ENCODE results near the gene MCCD1.
A peak's percentile ranks its signal among the peaks of the same experiment; 100 is the strongest.

The MCCD1 gene

DNA sequence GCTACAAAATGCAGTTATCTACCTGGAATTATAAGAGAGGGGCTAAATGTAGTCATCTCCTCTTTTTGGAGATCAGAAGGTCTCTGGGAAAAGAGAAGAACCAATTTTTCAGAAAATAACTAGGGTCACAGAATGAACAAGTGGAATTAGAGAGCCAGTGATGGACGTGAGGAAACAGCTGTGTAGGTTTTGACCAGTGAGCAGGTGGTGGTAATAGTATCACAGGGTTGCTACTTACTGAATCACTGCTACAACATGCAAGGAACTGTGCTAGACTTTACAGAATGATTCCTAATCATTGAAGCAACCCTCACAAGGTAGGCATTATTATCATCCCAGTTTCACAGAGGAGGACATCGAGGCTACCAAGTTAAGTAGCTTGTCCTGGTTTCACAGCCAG is 15.9 kb downstream of the MCCD1 start:
- no peak for DNase-seq

DNA sequence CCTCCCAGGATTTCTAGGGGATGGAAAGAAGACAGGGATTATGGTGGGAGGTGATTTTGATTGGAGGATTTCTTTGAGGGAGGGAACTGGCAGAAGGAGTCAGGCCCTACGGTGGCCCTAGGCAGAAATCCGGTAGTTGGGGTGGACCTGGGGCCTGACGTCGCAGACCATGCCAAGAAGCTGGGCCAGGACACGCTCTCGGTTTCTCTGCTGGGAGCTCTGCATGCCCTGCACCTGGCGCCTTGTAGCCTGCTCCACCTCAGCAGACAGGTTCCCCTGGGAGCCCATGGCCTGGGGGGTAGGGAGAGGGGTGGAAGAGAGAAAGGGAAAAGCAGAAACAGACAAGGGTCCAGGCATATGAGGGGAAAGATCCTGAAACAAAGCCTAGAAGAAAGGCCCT is 16.5 kb downstream of the MCCD1 start:
- DNase-seq, result no peak

DNA sequence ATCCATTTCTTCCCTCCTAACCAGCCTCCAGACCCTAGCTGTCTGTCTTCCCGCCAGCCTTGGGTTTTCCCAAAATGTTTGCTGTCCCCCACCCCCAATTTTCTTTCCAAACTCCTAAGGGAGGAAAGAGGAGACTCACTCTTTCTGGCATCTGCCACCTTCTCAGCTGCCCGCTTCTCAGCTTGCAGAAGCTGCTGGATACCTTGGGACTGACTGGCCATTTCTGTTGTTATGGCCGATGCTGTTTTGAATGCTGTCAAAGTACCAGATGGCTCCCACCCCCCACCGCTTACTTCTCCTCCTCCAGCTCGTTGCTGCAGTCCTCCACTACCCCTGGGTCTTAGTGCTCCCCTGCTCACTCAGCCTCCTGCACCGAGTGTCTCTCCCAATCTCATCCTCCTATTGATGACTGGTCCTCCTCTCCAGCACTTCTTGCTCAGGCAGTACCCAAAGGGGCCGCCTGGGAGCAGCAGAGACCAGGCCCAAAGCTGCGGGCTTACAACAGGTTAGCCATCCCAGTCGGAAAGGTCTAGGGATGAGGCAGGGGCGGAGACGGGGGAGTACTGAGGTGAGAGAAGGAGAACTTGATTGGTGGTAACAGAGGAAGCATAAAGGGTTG is 17.7 kb downstream of the MCCD1 start, which contains the start of gene ATP6V1G2:
Gene ATP6V1G2, minus strand, starts transcription at position 270 of the 619 bp plus-strand sequence. Its CDS starts 49 bp downstream, at position 221.
- peak; percentile 91 for DNase-seq

DNA sequence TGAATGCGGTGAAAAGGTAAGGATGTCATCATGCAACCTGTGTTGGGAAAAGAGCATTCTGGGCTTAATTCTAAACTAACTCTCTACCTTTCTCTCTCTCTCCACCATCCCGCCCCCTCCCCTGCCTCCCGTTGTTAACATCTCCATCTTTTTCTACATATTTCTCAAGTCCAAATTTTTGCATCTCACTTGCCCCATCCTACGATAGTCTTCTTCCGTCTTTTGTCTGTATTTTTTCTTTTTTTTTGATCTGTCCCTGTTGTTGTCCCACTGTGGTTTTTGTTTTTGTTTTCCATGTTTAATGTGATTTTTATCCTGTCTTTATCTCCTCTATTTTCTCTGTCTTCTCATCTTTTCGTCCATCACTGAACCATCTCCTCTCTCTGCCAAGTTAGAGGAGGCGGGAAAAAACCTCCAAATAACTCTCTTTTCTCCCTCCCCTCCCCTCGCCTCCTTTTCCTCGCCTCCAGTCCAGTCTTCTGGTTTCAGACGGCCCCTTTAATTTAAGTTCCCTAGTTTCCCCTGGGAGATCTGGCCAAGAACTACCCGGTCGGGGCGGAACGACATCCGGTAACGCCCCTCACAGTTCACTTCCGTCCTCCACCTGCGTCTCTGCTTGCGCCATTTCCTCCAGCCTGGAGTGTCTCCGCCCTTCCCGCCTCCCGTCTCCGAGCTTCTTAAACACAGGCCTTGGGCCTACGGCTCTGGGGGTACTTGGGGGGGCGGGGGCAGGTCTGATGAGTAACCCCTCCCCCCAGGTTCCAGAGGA is 18.4 kb downstream of the MCCD1 start, which contains the start of gene NFKBIL1:
Gene NFKBIL1, plus strand, starts transcription at position 651 of the 769 bp plus-strand sequence. Its CDS starts 87 bp downstream, at position 738.
- peak; percentile 97 for DNase-seq

DNA sequence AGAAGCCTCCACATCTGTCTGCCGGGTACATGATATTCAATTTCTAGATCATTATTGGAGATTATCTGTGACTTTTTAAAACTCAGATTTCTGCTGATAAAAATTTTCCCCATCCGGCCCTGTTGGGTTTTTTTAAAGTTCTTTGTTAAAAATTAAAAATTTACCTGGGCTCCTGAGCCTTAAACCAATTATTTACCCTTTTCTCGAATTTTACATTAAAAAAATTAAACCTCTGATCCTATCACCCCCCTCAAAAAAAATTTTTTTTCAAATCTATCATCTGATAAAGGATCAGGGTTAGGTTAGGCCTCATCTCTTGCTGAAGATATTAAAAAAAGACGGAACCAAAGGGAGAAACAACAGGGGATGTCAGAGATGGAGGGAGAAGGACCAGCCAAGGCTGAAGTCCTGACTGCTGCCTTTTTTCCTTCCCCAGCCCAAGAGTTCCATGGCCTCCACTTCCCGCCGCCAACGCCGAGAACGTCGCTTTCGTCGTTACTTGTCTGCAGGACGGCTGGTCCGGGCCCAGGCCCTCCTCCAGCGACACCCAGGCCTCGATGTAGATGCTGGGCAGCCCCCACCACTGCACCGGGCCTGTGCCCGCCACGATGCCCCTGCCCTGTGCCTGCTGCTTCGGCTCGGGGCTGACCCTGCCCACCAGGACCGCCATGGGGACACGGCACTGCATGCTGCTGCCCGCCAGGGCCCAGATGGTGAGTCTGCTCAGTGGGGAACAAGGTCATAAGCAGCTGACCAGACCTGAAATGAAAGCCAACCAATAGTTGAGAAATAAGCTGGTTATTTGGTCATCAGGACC is 19.2 kb downstream of the MCCD1 start:
- DNase-seq, result no peak

DNA sequence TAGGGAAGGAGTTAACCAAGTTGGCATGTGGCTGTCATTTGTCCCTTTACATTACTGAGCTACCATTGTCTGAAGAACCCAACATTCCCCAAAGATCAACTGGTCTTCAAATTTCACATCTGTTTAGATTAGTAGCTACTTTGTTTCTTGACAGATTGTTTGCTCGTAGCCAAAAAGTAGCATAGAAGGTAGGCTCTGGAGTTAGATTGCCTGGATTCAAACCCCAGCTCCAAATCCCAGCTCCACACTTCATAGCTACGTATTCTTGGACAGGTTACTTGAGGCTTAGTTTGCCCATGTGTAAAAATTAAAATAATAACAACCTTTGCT is 19.7 kb downstream of the MCCD1 start:
- no peak for DNase-seq

DNA sequence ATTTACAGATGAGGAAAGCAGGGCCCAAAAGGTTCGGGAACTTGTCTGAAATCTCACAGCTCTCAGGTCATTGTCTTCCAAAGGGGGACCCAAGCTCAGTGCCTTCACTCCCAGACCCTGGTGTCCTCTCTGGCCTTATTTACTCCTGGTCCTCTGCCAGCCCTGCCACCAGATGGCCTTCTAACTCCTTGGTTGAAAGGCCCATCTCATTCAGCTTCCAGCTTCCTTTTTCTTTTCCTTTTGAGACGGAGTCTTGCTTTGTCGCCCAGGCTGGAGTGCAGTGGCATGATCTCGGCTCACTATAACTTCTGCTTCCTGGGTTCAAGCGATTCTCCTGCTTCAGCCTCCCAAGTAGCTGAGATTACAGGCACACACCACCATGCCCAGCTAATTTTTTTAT is 22.6 kb downstream of the MCCD1 start:
- peak; percentile 24 for DNase-seq

DNA sequence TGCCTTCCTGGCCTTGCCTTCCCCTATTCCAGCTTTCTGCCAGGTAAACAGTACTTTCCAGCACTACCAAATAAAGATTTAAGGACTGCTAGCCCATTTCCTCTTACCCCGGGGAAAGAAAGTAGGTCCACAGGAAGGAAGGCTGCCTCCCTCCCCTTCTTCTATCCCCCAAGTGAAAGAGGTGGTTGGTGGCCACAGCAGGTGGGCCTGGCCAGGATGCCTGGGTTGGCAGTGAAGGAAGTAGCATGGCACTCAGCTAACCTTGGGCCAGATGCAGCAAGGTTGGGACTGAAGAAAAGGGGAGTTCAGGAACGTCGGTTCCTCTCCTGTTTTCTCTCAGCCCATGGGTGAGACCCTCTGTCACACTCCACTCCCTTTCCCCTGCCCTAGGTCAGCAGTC is 27.5 kb downstream of the MCCD1 start:
- DNase-seq, result no peak

DNA sequence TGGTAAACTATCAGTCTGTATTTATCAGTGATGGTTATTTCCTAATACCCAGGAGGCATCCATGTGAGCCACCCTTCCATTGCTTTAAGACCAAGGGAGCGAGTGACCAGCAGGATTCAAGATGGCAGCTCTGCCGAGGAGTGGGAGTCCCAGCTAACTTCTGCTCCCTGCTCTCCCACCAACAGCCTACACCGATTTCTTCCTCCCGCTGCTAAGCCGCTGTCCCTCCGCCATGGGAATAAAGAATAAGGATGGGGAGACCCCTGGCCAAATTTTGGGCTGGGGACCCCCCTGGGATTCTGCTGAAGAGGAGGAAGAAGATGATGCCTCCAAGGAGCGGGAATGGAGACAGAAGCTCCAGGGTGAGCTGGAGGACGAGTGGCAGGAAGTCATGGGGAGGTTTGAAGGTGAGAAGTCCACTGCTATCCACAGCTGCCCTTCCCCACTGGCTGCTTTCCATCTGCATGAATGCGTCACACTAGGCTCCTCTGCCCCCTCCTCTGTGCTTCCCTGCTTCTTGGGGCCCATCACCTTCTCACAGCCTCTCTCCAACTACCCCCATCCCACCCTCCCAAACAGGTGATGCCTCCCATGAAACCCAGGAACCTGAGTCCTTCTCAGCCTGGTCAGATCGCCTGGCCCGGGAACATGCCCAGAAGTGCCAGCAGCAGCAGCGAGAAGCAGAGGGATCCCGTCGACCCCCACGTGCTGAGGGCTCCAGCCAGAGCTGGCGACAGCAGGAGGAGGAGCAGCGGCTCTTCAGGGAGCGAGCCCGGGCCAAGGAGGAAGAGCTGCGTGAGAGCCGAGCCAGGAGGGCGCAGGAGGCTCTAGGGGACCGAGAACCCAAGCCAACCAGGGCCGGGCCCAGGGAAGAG is 28.9 kb downstream of the MCCD1 start:
- no peak for DNase-seq

DNA sequence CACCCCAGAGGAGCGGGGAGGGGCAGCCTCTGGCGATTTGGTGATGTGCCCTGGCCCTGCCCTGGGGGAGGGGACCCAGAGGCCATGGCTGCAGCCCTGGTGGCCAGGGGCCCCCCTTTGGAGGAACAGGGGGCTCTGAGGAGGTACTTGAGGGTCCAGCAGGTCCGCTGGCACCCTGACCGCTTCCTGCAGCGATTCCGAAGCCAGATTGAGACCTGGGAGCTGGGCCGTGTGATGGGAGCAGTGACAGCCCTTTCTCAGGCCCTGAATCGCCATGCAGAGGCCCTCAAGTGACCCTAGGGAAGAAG is 29.5 kb downstream of the MCCD1 start:
- DNase-seq, result no peak

DNA sequence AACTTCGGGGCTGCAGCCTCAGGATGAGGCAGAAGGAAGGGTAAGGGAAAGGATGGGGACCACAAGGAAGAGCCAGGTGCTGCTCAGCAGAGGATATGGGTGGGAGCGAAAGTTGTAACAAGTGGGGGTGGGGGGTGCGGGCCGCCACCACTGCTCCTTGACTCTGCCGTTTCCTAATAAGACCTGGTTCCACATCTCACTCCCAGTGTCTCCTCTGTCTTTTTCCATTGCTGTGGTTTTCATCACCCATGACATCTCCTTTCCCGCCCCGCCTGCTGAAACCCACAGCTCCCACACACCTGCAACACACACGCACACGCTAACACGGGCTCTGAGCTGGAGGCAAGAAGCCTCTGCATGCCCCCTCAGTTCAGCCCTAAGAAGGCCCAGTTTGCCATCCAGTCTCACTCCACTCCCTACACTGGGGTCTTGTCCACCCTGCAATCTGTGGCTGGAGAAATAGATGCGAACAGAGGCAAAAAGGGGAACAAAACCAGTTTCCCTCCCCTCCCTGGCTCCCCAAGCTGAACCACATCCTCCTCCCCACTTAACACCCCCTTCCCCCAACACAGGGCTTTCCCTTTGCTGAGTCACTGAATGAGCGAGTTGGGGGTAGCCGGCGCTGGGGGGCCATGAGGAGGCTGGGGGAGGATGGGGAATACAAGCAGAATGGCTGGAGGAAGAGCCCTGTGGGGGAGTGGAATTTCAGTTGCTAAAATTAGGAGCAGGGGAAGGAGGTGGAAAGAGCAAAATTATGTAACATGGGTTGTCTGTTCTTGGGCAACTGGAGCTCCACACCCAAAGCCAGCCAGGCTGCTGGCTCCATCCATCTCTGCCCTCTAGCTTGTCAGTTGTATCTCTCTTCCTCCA is 30.1 kb downstream of the MCCD1 start:
- peak; percentile 47 for DNase-seq

DNA sequence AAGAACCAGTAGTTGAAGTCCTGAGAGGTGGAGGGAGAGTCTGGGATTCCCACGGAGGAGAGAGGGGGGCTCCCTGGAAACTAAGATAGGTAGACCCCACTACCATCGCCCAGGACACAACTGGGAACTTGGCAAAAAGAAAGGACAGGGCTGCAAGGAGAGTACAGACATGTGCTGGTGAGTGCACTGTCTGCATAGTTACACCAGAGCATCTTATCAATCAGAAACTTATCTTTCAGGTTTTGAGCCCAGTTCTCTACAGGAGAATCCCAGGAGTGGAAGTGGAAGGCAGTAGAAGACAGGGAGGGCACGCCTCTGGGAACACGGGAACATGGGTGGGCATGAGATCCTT is 30.8 kb downstream of the MCCD1 start:
- no peak for DNase-seq

DNA sequence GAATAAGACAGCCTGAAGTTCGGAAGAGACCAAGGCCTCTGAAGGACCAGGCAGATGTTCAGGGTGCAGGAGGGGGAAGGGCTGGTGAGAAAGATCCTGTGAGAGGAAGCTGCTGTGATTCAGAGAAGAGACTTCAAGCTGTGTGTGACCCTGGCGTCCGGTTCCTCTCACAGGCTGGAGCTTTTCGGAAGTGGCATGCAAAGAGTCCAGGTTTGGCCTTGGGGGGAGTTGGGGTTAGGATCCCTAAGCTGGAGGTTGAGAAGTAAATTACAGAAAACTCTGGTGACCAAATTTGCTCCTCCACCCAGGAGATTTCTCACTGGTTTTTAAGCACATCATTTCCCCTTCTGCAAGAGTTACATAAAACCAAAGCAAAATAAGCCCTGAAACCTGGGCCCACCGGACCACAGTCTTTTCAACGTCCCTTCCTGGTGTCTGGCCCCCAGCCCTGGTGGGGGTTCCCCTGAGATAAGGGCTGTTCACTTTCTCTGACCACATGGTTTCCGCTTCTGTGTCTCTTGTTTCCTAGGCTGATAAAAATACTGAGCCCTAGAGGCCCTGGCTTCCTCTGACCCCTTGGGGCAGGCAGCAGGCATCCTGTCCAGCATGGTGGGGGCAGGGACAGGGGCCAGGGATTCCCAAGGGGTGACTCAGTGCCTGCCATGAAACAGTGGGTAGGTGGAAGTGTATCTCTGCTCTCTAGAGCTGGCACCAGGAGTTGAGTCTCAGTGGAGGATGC is 31.4 kb downstream of the MCCD1 start:
- DNase-seq, result peak; percentile 8

DNA sequence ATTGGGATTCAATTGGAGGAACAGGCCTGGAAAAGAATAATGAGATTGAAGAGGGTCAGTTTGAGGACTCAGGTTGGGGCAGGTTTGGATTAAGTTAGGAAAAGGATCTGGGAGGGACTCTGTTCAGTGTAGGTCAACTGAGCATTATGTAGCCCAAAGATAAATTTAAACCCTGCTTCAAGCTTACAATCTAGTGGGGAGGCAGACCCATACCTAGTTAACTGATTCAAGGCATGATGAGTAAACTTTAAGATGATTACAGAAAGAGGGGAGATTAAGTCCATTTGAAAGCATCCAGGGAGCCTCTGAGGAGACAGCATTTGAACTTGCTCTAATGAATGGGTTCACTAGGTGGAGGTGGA is 31.9 kb downstream of the MCCD1 start:
- no peak for DNase-seq

DNA sequence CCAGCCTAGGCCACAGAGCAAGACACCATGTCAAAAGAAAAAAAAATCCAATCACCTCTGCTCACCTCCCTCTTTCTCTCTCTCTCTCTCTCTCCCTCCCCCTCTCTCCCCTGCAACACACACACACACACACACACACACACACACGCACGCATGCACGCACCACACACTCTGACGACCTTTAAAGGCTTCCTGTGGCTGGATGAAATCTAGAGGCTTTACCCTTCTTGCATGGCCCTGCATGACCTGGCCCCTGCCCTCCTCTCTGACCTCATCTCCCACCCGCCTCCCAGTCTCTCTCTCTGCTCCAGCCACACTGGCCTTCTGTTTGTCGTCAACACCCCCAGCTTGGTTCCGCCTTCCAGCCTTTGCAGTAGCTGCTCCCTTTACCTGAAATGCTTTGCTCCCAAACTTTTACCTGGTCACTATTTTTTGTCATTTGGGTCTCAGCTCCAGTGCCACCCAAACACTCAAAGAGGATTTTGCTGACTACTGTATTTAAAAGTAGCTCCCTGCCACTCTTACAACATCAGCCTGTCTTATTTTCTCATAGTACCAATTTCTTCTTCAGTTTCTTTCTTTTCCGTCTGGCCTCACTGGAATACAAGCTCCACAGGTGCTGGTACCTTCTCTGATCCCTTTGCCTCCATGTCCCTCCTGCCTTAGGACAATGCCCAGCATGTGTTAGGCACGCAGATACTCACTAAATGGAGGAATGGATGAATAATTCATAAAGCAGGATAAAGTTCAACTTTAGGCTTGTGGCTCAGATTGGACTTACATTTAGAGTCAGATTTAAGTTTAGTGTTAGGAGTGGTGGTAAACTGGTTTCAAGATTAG is 39.0 kb downstream of the MCCD1 start:
- no peak for DNase-seq

DNA sequence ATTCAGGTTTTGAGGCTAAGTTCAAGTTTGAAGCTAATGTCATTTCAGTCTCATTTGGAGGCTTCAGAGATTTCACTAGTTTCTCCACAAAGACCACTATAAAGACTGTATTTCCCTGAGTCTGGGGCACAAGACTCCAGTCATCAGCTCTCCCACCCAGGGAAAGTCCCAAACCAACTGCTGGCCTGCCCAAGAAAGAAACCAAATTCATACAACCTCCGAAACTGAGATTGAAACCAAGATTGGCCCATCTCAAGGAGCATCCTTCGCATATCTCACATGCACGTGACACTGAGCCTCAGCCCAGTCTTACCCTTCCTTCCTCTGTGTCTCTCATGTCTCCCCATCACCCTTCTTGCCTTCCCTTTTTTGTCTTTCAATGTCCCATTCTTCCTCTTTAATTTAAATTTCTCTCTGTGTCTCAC is 39.8 kb downstream of the MCCD1 start:
- no peak for DNase-seq

DNA sequence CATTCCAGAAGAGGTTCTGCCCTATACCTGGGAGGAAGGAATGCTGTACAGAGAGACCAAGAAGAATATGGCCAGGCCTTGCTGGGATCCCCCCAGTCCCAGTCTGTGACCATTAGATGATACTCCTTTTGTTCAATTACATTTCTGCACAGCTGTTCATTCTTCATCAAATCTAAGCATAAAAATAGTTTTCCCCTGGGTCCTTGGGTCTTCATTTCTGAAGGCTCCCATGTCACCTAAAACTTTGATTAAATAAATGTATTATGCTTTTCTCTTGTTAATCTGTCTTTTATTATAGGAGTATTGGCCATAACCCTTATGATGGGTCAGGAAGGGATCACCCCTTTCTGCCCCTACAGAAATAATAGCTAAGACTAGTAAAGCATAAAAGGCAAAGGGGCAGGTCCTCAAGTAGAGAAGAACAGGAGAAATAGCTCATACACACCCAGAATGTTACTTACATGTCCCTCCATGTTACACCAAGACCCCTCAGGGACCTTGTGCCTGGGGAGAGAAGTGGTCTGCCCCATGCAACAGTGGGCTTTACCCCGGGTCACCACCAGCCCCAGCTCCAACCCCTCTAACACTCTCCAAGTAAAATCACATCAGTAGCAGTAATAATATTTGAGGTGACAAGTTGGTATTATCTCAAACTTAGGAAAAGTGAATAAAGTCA is 41.2 kb downstream of the MCCD1 start:
- no peak for DNase-seq

DNA sequence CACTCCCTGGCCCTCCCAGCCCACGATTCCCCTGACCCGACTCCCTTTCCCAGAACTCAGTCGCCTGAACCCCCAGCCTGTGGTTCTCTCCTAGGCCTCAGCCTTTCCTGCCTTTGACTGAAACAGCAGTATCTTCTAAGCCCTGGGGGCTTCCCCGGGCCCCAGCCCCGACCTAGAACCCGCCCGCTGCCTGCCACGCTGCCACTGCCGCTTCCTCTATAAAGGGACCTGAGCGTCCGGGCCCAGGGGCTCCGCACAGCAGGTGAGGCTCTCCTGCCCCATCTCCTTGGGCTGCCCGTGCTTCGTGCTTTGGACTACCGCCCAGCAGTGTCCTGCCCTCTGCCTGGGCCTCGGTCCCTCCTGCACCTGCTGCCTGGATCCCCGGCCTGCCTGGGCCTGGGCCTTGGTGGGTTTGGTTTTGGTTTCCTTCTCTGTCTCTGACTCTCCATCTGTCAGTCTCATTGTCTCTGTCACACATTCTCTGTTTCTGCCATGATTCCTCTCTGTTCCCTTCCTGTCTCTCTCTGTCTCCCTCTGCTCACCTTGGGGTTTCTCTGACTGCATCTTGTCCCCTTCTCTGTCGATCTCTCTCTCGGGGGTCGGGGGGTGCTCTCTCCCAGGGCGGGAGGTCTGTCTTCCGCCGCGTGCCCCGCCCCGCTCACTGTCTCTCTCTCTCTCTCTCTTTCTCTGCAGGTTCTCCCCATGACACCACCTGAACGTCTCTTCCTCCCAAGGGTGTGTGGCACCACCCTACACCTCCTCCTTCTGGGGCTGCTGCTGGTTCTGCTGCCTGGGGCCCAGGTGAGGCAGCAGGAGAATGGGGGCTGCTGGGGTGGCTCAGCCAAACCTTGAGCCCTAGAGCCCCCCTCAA is 43.5 kb downstream of the MCCD1 start, which contains the start of gene LTA:
Gene LTA, plus strand, starts transcription at position 249 of the 871 bp plus-strand sequence. Its CDS starts 454 bp downstream, at position 703.
- no peak for DNase-seq

Data from midbrain (tissue), 1 donor.